Measurements from ENCODE around the gene TSPAN10. TPM values are rescaled to one million over a fixed set of nuclear protein-coding genes. Genes with fewer than 3 reads are reported as not detected.
A peak's percentile ranks its signal among the peaks of the same experiment; 100 is the strongest.
"Not testable (repeated sequence)": the region's sequence is repeated elsewhere in the genome, so short reads cannot be mapped to it uniquely, and the experiment has no call there.

TSPAN10 gene
- 0.87 and 2.3 TPM in 2 replicates for total RNA-seq

- DNase-seq (ENCODE audit: low read depth), result peak; percentile 34
Measured at GRCh38 chr17:81636505-81637288, at the start of gene TSPAN10, which contains the start of gene NPLOC4. TSPAN10 (plus strand) TSS chr17:81637196; CDS start chr17:81642413, 5,217 bp downstream. NPLOC4 (minus strand) TSS chr17:81637112; CDS start chr17:81636930, 182 bp downstream.

- DNase-seq (ENCODE audit: low read depth), result no peak
Measured at GRCh38 chr17:81589612-81590011, 47.4 kb upstream of the TSPAN10 start.

GRCh38 chr17:81590121-81590520, 46.9 kb upstream of the TSPAN10 start:
- DNase-seq (ENCODE audit: low read depth), result no peak

DNA sequence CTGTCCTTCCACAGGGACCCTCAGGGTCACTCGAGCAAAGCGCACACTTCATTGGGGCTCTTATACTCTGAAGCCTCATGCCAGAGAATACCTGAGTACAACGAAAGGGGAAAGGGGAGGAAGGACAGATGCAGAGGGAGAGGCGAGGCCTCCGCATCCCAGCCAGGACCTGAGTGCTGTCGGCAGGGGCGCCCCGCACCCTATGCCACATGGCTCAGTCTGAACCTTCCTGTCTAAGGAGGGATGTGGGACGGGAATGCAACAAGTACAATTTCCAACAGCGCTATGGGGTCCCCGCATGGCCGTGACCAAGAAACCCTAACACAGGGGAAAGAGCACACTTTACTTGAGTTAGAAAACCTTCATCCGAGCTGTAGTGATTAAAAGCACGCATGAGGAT, 45.0 kb upstream of the TSPAN10 start:
- DNase-seq (ENCODE audit: low read depth), result no peak

DNA sequence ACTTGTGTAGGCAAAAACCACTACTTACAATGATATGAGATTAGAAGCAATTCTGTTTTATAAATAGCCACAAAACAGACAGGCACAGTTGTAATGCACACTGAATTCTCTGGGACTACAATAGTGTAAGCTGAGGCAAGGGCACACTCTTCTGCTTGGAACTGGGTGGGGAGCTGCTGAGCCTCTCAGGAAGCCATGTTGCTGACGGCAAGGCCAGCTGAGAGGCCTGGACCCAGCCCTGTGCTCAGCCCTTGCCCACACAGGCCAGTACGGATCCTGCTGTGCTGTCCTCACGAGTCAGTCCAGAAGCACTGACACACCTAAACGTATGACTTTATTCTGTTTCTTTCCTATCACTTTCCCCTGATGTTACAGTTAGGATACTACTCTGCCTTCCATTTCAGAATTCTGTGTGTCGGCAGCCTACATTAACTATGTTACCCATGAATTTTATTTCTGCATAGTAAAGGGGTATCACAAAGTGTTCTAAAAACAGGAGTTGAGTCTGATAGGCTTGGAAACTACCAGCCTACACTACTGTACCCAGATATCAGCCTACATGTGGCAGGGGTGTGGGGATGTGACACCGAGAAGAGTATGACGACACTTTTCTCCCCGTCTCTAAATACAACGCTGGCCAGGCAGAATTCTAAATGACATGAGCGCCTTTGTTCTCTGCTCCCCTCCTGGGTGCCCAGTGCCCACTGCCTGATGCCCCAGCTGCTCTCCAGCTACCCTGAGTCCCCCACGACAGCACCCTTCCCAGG, 43.7 kb upstream of the TSPAN10 start:
- no peak for DNase-seq (ENCODE audit: low read depth)

DNA sequence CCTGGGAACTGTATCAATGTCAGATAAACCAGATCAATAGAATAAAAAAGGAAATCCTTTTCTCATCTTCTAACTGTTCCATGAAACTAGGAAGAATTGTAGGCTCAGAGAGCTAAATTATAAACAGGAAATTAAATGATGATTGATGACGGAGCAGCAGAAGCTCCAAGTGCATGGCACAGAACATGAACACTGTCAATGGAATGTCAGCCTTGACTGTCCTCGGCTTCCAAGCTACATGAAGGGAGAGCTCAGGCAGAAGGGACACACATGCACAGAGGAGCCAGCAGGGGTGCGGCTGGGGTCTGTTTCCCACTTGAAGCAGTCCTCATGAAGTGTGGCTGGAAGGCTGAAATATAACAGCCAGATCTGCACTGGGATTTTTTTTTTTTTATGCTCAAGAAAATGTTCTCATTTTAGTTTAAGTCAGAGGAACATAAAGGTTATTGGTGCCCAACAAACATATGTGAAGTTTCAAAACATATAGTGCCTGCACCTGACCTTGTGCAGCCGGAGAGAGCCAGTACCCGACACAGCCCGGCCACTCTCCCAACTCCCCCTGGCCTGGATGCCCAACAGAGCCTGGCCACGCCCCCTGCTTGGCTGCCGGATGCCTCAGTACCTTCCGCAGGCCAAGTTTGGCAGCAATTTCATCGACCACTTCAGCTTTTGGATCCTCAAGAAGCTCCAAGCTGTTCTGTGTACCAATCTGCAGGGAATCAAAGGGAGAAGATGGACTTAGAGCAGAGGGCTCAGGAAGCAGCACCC, 37.1 kb upstream of the TSPAN10 start:
- no peak for DNase-seq (ENCODE audit: low read depth)

DNA sequence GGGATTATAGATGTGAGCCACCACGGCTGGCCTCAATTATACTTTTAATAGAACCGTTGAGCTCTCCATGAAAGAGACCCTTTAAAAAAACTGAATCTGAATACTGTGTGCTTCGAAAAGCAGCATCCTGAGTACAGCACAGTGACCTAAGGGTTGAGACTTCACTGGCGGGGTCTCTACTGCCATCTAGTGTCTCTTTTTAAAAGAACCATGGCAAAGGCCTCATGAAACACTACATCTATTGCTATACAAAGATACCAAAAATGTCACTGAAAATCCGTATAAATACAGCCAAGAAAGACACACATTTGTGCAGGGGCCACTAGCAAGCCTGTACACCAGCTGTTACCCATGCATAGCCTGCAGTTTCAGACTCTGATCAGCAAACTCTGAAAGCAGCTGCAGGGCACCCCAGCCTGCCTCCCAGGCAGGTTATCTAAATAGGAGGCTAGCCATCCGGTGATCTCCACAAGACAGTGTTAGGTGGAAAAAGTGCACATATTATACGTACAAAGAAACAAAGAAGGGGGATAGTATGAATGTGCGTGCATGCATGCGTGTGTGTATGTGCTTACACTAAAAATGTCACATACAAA, 35.4 kb upstream of the TSPAN10 start:
- DNase-seq (ENCODE audit: low read depth), result peak; percentile 66

DNA sequence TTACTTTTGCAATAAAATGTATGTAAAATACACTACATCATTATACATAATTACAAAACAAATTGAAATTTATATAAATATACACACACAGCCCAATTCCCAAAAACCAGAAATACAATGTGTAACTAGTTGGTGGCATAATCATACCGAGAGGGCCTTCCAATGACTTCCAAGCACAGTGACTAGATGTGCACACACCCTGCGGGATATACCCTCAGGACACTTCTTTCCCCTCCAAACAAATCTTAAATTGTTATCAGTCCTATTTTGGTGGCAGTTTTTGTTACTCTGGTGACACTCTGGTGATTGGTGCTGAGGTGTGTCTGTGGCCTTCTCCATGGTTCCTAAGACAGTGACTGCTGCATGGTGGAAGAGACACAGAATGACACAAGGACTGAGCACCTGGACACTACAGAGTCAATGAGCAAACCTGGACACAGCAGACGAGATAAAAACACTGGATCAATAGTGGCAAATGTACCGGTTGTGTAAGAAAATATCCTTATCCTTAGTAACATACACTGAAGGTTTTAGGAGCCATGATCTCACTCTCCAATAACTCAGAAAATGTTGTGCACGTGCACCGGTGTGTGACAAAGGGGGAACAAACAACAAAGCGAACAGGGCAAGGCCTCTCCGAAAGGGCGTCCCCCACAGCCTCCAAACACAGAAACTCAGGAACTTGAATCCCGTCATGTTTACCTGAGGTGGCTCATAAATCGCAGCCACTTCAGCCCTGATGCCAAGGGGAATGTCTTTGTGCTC, 33.0 kb upstream of the TSPAN10 start:
- DNase-seq (ENCODE audit: low read depth), result no peak

- DNase-seq (ENCODE audit: low read depth), result no peak
Measured at GRCh38 chr17:81607431-81607830, 29.6 kb upstream of the TSPAN10 start.

- DNase-seq (ENCODE audit: low read depth), result peak; percentile 25
Measured at GRCh38 chr17:81608082-81608481, 28.9 kb upstream of the TSPAN10 start.

DNA sequence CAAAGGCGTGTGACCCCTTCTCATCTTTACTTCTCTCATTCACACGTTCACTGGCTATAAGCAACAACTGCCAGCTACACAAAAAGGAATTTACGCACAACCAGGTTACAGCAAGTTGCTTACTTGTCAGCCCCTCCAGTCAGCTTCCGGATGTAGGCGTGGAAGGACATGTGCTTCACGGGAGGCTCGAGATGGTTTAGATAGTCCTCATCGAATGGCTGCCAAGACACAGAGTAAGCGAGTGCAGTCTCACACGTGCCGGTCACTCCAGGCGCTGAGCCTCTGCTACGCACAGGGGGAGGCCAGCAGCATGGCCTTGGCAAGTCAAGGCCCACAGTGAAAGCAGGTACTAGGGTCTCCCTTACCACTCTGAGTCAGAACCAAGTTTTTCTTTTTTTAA, 28.4 kb upstream of the TSPAN10 start:
- DNase-seq (ENCODE audit: low read depth), result no peak

DNA sequence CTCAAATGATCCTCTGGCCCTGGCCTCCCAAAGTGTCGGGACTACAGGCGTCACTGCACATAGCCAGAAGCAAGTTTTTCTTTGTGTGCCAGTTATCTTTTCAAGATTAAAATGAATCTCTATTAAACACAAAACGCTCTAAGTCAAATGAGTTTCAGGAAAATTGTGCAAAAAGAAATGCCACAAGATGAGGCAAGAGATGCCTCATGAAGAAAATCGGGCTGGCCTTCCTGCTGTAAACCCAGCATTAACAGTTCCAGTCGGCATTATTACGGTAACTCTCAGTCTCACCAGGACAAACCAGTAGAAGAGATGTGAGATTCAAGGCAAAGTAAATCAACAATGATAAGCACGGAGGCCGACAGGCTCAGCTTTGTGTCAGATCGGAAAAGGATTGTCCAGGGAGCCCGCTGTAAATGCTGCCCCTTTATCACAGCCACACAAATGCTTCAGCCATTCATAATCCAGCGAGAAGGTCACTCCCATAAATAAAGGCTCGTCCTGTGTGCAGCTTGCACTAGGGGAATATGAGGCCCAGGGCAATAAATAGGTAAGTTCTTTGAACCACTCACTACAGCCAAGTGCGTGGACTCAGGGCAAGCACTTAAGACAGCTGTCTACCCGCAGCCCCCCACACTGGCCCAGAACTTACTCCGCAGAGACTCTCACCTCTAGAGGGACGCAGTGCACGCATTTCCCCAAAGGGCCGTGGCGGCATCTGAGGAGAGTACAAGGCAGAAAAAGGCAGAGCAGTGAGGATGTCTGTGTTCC, 27.3 kb upstream of the TSPAN10 start:
- no peak for DNase-seq (ENCODE audit: low read depth)

GRCh38 chr17:81612172-81612970, 24.6 kb upstream of the TSPAN10 start:
- no peak for DNase-seq (ENCODE audit: low read depth)

DNA sequence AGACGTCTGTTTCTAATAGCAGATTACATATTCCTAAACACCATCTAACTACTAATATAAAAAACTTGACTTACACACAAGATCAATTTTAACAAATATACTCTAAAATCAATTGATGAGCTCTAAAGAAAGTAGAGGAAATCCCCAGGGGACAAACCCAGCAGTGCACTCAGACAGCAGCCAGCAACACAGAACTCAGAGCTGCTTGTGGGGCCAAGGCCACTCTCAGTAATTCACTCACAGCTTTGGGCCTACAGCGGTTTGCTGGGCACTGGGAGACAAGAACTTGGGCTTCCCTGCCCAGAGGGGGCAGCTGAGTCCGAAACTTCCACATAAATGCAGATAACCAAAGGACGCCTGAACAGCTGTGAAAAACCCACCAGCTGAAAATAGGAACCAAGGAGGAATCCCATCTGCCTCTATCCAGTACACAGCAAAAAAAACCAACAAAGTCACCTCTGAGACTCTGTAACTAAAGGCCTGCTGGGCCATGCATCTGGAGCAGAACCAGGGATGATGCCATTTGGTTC, 21.5 kb upstream of the TSPAN10 start:
- no peak for DNase-seq (ENCODE audit: low read depth)

- DNase-seq (ENCODE audit: low read depth), result no peak
Measured at GRCh38 chr17:81616877-81617276, 20.1 kb upstream of the TSPAN10 start.

DNA sequence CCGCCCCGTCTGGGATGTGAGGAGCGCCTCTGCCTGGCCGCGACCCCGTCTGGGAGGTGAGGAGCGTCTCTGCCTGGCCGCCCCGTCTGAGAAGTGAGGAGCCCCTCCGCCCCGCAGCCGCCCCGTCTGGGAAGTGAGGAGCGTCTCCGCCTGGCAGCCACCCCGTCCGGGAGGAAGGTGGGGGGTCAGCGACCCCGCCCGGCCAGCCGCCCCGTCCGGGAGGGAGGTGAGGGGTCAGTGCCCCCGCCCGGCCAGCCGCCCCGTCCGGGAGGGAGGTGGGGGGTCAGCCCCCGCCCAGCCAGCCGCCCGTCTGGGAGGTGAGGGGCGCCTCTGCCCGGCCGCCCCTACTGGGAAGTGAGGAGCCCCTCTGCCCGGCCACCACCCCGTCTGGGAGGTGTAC, 18.7 kb upstream of the TSPAN10 start:
- not testable (repeated sequence) for DNase-seq (ENCODE audit: low read depth)

DNA sequence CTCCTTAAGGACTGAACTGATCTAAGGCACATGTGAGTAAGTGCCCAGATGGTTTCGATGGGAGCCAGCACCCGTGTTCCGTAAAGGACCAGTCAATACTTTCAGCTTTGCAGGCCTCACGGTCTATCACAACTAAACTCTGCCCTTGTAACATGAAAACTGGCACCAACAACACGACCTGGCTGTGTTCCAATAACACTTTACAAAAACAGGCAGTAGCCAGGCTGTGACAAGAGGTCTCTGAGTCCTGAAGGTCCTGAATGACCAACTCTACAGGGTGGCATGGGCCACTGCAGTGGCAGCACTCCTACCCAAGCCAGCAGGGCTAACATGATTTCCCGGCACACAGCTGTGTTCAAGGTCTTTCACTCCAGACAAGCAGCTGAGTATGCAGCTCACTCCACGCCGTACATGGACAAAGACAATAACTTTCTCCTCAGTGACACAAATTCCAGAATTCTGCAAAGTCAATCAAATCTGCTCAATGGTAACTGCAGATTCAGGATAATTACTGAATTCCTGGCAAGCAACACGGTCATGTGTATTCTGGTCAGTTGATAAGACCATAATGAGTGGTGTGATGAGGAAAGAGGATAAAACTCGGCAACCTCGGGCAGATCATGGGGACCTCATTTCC, 15.4 kb upstream of the TSPAN10 start:
- DNase-seq (ENCODE audit: low read depth), result no peak

- DNase-seq (ENCODE audit: low read depth), result no peak
Measured at GRCh38 chr17:81630274-81630673, 6.7 kb upstream of the TSPAN10 start.

- DNase-seq (ENCODE audit: low read depth), result no peak
Measured at GRCh38 chr17:81631482-81631881, 5.5 kb upstream of the TSPAN10 start.
